ENCODE measurements around the gene CCDC12. TPM values are rescaled to one million over a fixed set of nuclear protein-coding genes. Genes with fewer than 3 reads are reported as not detected.

Gene CCDC12
- total and polyA plus RNA-seq, 2 of the 13 experiments (the other 11 are each of a cell fraction or from before 2014, with no cell fraction given) = 30.1 to 49.5 TPM

DNA sequence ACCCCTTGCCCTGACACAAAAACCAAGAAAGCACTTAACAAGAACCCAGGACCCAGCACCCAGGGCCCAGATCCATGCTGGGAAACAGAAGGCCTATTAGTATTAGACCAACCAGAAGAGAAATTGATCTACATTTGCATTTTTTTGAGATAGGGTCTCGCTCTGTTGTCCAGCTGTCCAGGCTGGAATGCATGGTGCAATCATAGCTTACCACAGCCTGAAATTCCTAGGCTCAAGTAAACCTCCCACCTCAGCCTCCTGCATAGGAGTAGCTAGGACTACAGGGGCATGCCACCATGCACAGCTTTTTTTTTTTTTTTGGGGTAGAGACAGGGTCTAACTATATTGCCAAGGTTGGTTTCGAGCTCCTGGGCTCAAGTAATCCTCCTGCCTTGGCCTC, 26.4 kb downstream of the CCDC12 start:
- in situ Hi-C loops (cut with HindIII; ENCODE audit: extremely low pct_ligation_motif_present, low pct_unique_long_range_greater_than_20kb) (no loop called here), intact Hi-C loops (cut with micrococcal nuclease; ENCODE audit: unreplicated experiment) (no loop called here)
- no peak for FAIRE-seq
- ATAC-seq = no peak
- H3K4me3 ChIP-seq (replicated peaks in 1 of 3; ENCODE audit: insufficient read depth in 1 of 3, low read depth in 2 of 3, low read length in 3 of 3) = no peak overlapping the region
- no peak overlapping the region for H3K27ac ChIP-seq (ENCODE audit: extremely low read length, insufficient read depth, low read length)
- peaks cover 0 to 8% of the 10 kb centered on the region in 2 experiments; a peak in 2 of 5 replicates for H3K36me3 ChIP-seq (replicated peaks in 1 of 2; ENCODE audit: control insufficient read depth in 1 of 2, insufficient read depth in 2 of 2, low read length in 2 of 2)
- ChIA-PET POLR2A (interaction anchor here (1.2 kb wide), 2 partner anchors 20 to 30 kb away, joined by 3 to 5 read pairs; partner anchors contain the start of gene NBEAL2), CTCF (ENCODE audit: low intra/inter-chr PET ratio, low total read pairs) (no interaction called here)
- no TSS peak for BruUV-seq (replicated peaks)
- peaks cover 93% of the 10 kb centered on the region for H3K79me2 ChIP-seq (ENCODE audit: insufficient read depth, low read length)
- H3K9me3 ChIP-seq (ENCODE audit: low read length) = no peaks in the 10 kb centered on the region
- no peak overlapping the region for H3K9ac ChIP-seq (ENCODE audit: insufficient read depth, low read depth, low read length)
- H3K4me1 ChIP-seq (ENCODE audit: insufficient read depth, low read length) = peaks cover 81% of the 10 kb centered on the region
- H3K27me3 ChIP-seq (ENCODE audit: control insufficient read depth in 1 of 2, insufficient read depth in 2 of 2, low read length in 2 of 2) = no peaks in the 10 kb centered on the region
- H4K20me1 ChIP-seq (ENCODE audit: insufficient read depth, low read length) = peaks cover 61% of the 10 kb centered on the region
- TF ChIP-seq ZNF121 (CRISPR knock-in tag; IDR thresholded peaks at IDR 0.05) (peak; percentile 74), AGO1 (IDR thresholded peaks at IDR 0.05; ENCODE audit: low read depth, low read length, poor library complexity, severe bottlenecking) (no peak)
- H2AFZ ChIP-seq (ENCODE audit: low read length) = no peak overlapping the region
- DNase-seq (ENCODE audit: low spot score) = no peak
- WGBS (ENCODE audit: low lambda C conversion rate) = 100% methylated on average over 2 of the region's 2 CpGs
- H3K4me2 ChIP-seq (ENCODE audit: low read depth, low read length) = no peak overlapping the region

- H3K79me2 ChIP-seq (ENCODE audit: insufficient read depth, low read length) = peaks cover 89% of the 10 kb centered on the region
- WGBS (ENCODE audit: low lambda C conversion rate) = 19% methylated on average over 5 of the region's 6 CpGs
- H3K9ac ChIP-seq (ENCODE audit: insufficient read depth, low read depth, low read length) = peak overlapping the region; percentile 2; the same call in 1 of the 2 replicates
- H3K27me3 ChIP-seq (ENCODE audit: control insufficient read depth in 1 of 2, insufficient read depth in 2 of 2, low read length in 2 of 2) = no peaks in the 10 kb centered on the region
- DNase-seq (ENCODE audit: low spot score) (peak; percentile 72), ATAC-seq (peak; percentile 61), FAIRE-seq (peak; percentile 89)
- H2AFZ ChIP-seq (ENCODE audit: low read length) = no peak overlapping the region
- peaks cover 0 to 8% of the 10 kb centered on the region in 2 experiments; a peak in 2 of 5 replicates for H3K36me3 ChIP-seq (replicated peaks in 1 of 2; ENCODE audit: control insufficient read depth in 1 of 2, insufficient read depth in 2 of 2, low read length in 2 of 2)
- no TSS peak for BruUV-seq (replicated peaks)
- peaks cover 58% of the 10 kb centered on the region for H4K20me1 ChIP-seq (ENCODE audit: insufficient read depth, low read length)
- H3K4me1 ChIP-seq (ENCODE audit: insufficient read depth, low read length) = peaks cover 83% of the 10 kb centered on the region
- ChIA-PET CTCF (ENCODE audit: low intra/inter-chr PET ratio, low total read pairs) (no interaction called here), POLR2A (interaction anchor here (1.6 to 3.0 kb wide), 3 partner anchors 13 to 26 kb away, joined by 6 to 34 read pairs (median 14); partner anchors contain the start of gene CCDC12)
- intact Hi-C loops (cut with micrococcal nuclease; ENCODE audit: unreplicated experiment) = no loop called here
- H3K4me3 ChIP-seq (replicated peaks in 1 of 3; ENCODE audit: insufficient read depth in 1 of 3, low read depth in 2 of 3, low read length in 3 of 3) = peak overlapping the region in 1 of 3 experiments; percentile 39; a peak in 1 of 6 replicates
- peak overlapping the region; percentile 57 for H3K4me2 ChIP-seq (ENCODE audit: low read depth, low read length)
- no peaks in the 10 kb centered on the region for H3K9me3 ChIP-seq (ENCODE audit: low read length)
- in situ Hi-C loops (cut with HindIII; ENCODE audit: extremely low pct_ligation_motif_present, low pct_unique_long_range_greater_than_20kb) = no loop called here
- peak overlapping the region; percentile 45 for H3K27ac ChIP-seq (ENCODE audit: extremely low read length, insufficient read depth, low read length)
- TF ChIP-seq GATAD1 (CRISPR knock-in tag; IDR thresholded peaks at IDR 0.05) = 0 out of 2 replicates have a peak, but pooled peaks have one; percentile 42
- no peak for TF ChIP-seq ZNF350 (CRISPR knock-in tag; IDR thresholded peaks at IDR 0.05; ENCODE audit: borderline replicate concordance, low read depth)
- 0 out of 2 replicates have a peak, but pooled peaks have one; percentile 31 for TF ChIP-seq MED1 (CRISPR knock-in tag; IDR thresholded peaks at IDR 0.05)
- 0 out of 4 replicates have a peak, but pooled peaks of 1 of the 2 experiments have one; percentile 27 for TF ChIP-seq REST (IDR thresholded peaks at IDR 0.05; ENCODE audit: borderline replicate concordance in 1 of 2, low read depth in 1 of 2, low read length in 2 of 2)
- 0 out of 2 replicates have a peak, but pooled peaks have one; percentile 27 for TF ChIP-seq RCOR2 (CRISPR knock-in tag; IDR thresholded peaks at IDR 0.05)
- TF ChIP-seq SALL2 (CRISPR knock-in tag; IDR thresholded peaks at IDR 0.05) = no peak
- TF ChIP-seq CHD2 (IDR thresholded peaks at IDR 0.05; ENCODE audit: low read depth, low read length) = no peak
These were observed 27.5 kb downstream of the CCDC12 start for GRCh38 chr3:46948830-46949671.
